HG03521 (cell line): ENCODE measurements around the gene ZBTB18.
"Not testable (repeated sequence)": the region's sequence is repeated elsewhere in the genome, so short reads cannot be mapped to it uniquely, and the experiment has no call there.

Experiments used
- ATAC-seq: cut with Tn5 transposase; IDR thresholded peaks from one replicate; pipeline ENCODE4 v1.9.1; 2021; ENCODE audit warnings: mild to moderate bottlenecking, moderate library complexity; ENCODE audit not compliant: unreplicated experiment

ZBTB18 gene

DNA sequence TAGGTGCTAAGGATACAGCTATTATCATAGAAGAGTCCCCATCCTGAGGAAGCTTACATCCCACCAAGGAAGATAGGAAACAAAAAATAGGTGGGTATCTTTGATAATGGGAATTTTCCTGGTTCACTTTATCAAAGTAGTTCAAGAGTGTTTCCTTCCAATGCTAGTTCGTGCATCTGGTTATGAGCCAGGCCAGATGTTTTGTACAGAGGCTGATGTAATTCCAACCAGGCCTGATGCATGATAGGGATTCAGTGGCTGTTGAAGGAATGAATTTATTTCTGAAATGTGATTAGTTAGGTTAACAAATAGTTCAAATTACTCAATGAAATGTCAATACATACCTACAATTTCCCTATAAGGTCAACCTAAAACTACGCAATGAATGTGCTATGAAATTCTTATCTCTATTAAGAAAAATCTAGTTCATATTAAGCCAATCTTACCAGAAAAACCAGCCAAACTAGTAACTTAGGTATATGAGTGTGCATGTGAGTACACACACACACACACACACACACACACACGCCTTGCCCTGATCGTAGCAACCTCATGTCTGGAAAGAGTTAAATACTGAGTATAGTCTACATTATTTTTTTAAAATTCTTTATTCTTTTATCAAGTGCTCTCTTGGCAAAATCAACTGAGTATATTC lies 9.5 kb upstream of the ZBTB18 start:
- no peak for ATAC-seq

DNA sequence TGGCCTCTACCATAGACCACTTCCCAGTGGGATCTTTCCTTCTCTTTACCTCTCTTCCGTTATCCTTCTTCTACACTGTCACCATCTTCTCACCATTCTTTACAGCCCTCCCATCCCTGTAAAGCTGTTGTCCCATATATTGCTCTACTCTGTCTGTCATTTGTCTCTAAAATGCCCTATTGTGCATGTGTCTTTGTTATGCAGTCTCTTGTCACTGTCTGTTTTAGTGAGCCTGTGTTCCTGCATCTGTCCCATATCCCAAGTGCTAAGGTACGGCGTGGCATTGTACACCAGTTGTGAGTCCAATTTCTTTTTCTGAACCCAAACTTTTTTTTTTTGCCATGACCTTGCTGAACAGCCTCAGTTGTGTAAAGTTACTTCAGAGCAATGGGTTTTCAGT lies 8.8 kb upstream of the ZBTB18 start:
- ATAC-seq: no peak

DNA sequence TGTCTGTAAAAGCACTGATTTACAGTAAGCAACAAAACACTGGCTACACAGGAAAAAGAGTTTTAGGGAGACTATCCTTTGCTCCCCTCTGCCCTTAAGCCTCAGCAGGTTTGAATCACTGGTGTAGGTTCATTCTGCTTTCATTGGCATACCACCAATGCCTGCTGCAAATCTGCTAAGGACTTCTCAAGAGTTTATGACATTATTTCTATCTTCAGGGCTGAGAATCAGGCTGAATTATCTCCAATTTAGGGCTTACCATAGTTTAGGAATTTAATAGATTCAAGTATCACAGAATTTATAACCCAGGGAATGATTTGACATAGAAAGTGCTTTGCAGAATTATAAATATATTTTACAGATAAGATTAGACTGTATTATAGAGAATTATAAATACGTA lies 6.7 kb upstream of the ZBTB18 start:
- no peak for ATAC-seq

DNA sequence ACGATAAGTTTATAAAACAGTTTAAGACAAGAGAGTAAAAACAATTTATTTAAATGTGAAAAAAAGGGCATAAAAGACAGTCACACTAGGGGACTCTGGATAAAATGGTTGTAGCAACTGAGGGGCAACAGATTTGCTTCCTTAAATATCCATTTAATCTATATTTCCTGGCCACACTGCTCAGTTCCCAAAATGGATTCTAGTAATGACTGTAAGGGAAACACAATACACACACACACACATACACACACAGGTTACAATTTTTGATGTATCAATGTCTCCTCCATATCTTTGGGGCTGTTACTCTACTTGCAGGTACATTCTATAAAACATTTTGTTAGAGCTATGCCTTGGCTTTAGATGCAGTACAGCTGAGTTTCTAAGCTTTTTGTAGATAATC lies 4.8 kb upstream of the ZBTB18 start:
- ATAC-seq: not testable (repeated sequence)

DNA sequence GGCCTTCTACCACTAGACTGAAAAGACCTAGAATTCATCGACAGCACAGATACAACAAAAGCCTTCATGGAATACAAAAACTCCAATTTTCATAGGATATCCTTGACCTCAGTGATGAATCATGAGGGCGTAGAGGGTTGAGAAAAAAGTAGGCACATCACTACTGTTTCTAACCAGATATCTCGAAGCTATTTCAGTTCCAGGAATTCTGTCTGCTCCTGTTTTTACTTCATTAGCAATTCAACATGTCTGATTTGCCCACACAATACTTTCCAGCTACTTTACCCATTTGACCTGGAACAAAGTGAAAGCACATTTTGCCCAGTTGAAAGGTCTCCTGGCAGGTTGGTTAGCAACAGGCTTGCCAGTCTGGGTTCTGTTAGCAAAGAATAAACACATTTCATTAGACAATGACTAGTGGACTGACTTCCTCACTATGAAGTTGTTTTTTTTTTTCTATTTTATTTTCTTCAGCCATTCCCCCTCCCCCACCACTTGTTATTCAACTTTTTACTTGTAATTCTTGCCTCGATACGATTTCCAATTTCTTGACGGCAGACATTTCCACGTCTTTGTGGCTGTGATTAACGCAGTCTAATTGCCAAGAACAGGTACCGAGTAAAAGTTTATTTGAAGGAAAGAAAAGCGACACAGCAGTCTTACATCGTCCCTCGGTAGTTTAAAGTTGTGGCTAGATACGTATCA lies 4.0 kb upstream of the ZBTB18 start:
- ATAC-seq: no peak

DNA sequence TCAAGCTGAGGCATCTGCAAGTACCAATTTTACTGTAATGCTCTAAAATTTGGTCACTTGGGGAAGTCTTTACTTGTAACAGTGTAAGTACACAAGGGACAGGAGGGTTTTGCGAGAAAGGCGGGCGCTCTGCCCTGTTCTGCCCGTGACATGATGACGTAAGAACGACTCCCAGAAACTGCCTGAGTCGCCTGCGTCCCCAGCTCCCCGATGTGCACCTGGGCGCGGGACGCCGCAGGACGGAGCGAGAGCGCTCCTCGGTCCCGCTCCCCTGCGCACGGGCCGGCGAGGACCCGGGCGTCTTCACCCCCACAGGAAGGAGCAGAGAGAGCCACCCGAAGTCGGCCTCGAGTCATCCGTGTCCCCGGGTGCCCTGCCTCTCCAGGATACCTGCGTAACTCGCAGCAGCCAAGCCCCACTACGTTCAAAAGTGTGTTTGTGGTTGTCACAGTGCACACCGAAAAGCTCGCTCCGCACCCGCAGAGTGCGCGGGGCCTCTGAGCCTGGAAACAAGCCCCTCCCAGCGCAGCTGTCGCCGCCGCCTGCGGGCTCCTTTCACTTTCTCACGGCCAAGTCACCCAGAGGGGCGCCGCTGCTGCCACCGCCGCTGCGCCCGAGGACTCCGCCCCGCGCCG lies 3.3 kb upstream of the ZBTB18 start:
- ATAC-seq: peak; percentile 25

DNA sequence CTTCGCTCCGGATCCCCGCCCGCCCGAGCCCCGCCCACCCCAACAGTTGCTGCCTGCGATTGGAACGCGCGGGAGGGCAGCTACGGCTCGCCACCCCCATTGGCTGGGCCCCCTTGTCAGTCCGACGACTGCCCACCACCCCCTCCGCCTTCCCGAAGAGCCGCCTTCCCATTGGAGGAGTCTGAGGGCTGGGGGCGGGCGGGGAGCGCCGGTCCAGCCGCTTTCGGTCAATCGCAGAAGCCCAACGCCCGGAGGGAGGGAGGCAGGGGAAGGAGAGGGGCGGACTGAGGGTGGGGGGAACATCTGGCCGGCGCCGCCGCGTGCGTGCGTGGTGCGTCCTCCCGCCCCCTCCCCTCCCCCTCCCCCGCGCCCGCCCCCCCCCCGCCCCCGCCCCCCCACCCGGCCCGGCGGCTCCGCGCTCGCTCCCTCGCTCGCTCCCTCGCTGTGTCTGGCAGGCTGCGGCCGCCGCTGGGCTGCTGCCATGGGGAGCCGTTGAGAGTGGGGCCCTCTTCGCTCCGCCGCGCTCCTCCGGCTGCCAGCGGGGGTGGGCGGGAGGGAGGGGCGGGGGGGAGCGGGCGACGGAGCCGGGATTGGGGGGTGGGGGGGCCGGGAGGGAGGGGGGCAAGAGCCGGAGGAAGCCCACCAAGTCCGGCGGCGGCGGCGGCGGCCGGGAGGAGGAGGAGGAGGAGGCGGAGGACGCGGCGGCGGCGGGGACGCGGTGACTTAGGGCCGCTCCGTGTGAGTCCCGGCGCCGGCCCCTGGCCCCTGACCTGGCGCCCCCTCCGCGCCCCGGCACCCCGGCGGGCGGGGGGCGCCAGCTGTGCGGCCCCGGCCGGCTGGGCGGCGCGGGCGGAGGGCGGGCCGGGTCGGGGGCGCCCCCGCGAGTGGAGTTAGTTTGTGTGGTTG lies 2.6 kb upstream of the ZBTB18 start:
- ATAC-seq: peak; percentile 81

DNA sequence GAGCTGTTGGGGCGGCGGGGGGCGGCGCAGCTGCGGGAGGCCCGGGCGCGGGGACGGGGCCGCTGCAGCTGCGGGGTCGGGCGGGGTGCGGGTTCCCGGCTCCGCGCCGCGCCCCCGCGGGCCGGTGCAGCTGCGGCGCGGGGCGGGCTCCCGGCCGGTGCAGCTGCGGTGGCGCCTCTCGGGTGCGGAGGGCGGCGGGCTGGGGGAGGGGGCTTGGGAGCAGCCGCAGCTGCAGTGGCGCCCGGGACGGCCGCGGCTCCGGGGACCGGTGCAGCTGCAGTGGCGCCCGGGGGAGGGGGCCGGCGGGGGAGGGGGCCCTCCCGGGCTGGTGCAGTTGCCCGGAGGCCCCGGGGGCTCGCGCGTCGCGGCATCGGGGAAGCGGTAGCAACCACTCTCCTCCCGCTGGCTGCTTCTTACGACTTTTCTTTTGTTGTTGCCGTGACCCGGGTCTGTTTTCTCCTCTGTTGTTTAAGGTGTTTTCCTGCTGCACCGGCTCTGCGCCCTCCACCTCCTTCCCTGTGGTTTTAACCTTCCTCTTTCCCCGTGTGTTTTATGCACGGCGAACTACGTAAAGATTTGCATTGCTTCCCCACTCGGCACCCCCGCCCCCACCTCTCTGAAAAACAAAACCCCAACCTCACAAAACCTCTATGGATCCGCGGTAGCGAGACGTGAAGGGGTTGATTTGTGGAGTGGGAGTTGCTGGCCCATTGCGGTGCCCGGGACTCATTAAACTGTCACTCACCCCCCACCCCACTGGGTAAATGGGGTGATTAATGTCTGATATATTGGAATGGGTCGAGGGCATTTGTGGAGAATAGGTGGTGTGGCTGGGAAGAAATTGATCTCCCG lies 1.7 kb upstream of the ZBTB18 start:
- no peak for ATAC-seq

DNA sequence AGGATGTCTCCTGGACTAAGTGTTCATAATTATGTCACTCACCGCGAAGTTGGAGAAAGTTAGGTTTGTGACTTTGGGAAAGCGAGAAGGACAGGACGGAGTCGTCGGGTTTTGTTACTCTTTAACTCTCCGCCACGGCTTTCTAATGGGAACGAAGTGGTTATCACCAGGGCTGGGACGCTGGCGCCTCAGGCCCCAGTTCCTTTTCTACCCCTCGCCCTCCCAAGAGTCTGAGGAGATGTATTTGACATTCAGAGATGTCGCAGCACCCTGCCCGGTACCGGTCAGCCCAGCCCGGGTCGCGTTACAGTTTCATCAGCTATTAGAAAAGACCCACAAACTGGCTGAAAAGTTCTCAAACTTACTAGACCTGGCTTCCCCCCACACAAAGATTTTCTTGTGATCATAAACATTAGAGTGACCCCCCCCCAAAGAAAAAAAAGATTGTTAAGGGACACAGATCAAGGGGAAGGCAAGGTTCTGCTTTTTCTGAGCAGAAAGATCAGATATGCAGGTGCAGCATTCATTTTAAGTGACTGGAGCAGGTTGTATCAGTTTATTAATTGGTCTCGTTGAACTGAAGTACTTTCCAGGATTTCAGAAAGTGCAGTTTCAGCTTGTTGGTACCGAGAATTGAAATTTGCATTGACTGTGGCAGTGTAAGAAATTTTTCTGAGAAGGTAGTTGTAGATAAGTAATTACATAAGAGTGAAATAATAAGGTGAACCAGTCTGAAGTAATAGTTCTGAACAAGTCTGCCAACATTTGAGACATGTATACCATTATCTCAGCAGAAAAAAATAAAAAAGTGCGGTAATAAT lies 859 bp upstream of the ZBTB18 start:
- ATAC-seq: no peak

DNA sequence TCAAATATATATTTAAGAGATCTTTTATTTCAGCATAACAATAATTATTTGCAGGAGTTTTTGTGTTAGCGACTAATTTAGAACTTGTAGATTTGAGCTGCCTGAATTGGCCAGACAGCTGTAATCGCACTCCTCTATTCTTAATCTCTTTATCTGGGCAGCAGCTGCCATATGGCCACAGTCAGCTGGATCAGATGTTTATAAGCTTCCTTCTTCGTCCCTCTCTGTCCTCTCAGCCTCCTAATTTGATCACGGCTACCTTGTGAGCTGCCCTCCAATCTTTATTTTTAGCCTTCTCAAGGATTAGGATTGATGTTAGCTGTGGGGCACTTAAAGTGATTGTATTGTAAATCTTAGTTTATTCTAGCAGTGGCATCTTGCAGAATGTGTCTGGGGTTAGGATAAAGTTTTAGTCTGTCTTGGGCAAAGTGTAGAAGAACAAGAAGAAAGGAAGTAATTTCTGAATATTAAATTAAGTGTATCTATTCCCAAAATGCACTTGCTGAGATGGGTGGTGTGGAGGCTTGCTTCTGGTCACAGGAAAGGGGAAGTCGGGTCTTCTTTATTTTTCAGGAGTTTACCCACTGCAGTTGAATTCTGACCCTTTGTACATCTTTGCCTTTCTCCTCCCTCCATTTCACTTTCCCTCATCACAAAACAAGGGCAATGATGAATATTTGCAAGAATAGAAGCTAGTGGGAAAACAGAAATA lies 1.1 kb downstream of the ZBTB18 start:
- ATAC-seq: no peak

DNA sequence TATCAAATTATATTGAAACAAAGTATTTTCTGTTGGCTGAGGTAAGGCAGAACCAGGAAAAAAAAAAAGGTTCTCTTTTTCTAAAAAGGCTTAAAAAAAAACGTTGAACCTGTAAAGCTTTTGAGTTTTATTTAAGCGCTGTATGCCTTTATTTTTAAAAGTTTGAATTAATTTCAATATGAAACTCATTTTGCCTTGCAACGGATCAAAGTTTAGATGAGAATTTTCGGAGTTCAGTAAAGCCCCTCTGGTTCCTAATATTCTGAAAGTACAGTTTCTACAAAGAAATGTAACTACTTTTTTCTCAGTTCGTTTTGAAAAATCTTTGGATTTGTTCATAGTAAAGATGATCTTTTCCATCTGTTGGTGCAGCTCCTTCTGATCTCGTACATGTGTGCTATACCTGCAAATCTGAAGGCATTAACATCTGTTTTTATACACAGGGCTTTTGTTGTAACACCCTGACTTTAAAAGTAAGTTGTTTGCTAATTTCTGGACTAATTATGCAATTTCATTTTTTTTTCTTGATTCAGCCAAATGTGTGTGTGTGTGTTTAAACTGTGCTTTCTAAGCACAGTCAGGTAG lies 1.7 kb downstream of the ZBTB18 start:
- ATAC-seq: no peak

DNA sequence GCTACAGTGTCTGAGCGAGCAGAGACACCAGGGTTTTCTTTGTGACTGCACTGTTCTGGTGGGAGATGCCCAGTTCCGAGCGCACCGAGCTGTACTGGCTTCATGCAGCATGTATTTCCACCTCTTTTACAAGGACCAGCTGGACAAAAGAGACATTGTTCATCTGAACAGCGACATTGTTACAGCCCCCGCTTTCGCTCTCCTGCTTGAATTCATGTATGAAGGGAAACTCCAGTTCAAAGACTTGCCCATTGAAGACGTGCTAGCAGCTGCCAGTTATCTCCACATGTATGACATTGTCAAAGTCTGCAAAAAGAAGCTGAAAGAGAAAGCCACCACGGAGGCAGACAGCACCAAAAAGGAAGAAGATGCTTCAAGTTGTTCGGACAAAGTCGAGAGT lies 2.7 kb downstream of the ZBTB18 start:
- ATAC-seq: no peak

DNA sequence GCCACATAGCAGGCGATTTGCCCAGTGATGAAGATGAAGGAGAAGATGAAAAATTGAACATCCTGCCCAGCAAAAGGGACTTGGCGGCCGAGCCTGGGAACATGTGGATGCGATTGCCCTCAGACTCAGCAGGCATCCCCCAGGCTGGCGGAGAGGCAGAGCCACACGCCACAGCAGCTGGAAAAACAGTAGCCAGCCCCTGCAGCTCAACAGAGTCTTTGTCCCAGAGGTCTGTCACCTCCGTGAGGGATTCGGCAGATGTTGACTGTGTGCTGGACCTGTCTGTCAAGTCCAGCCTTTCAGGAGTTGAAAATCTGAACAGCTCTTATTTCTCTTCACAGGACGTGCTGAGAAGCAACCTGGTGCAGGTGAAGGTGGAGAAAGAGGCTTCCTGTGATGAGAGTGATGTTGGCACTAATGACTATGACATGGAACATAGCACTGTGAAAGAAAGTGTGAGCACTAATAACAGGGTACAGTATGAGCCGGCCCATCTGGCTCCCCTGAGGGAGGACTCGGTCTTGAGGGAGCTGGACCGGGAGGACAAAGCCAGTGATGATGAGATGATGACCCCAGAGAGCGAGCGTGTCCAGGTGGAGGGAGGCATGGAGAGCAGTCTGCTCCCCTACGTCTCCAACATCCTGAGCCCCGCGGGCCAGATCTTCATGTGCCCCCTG lies 3.3 kb downstream of the ZBTB18 start:
- no peak for ATAC-seq

DNA sequence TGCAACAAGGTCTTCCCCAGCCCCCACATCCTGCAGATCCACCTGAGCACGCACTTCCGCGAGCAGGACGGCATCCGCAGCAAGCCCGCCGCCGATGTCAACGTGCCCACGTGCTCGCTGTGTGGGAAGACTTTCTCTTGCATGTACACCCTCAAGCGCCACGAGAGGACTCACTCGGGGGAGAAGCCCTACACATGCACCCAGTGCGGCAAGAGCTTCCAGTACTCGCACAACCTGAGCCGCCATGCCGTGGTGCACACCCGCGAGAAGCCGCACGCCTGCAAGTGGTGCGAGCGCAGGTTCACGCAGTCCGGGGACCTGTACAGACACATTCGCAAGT lies 3.8 kb downstream of the ZBTB18 start:
- ATAC-seq: no peak

DNA sequence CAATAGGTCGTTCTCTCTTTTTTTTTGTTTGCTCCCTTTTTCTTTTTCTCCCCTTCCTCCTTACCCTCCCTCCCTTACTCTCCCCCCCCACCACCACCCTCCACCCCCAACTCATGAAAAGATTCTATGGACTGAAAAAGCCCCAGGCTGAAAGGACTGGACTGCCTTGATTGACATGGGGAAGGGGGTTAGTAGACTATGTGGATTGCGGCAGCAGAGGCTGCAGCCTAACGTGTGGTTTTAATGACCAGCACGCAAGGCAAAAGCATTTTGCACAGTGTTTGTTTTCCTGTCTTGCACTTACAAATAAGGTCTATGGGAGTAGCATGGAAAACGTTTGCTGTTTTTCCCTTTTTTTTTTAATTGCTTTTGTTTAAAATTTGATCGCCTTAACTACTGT lies 5.5 kb downstream of the ZBTB18 start:
- no peak for ATAC-seq

DNA sequence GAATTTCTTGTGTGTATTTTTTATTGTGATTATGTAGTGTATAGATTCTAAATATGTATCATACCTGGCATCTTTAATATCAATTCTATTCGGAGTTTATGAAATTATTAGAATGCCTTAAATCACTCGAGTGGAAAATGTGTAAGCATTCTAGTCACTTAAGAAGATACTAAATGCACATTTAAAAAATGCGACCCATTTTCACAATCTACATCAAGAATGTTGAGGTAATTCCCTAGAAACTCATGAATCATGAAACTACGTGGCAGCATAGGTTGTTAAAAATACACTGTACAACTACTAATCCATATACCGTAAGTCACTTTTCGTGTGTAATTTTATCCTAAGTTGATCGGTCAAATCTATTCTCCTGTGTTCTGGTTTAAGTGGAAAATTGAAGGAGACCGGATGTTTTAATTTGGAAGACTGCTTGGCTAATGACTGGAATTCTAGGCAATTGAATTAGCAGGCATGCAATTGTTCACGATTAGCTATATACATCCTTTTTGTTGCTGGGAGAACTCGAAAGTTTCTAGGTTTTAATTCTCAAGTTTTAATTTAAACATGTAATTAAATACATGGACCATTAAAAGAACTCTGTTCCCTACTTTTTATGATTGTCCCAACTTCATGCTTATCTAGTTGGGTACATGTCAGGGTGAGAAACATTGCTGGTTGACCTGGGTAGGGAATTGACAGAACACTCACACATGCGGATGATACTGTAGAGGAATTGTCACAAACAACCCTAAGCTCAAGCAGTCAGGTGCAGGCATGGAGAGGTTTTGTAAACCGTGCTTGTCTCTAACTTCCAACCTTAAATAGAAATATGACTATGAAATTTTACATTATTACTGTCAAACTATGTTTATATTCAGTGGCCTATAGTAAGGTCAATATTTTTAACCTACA lies 6.6 kb downstream of the ZBTB18 start:
- ATAC-seq: no peak

DNA sequence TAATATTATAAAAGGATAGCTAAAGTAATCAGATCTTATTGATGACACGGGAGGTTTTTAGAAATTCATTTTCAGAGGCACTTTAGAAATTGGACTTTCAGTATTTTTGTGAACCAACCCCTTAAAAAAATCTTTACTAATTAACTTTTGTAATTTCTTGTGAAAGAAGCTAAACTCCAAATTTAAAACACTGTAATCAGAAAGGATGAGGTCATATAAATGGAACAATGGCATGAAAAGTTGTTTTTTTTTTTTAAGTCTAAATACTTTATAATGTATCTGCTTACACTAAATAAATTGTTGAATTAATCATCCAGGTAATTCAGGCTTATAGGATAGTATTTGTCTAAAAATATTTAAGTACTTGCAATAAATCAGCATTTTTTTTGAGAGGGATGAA lies 9.0 kb downstream of the ZBTB18 start:
- ATAC-seq: no peak
